ENCODE measurements around the gene LHFPL5. TPM values are rescaled to one million over a fixed set of nuclear protein-coding genes. Genes with fewer than 3 reads are reported as not detected.

LHFPL5 gene
- total RNA-seq, 1 donor from 2014 or later = not detected

GRCh38 chr6:35839019-35839418 lies 33.9 kb downstream of the LHFPL5 start:
- TF ChIP-seq CTCF (IDR thresholded peaks at IDR 0.05) = no peak
- Histone ChIP-seq H3K9me3 (no peaks in the 10 kb centered on the region), H3K4me3 (no peak overlapping the region), H3K27ac (no peak overlapping the region), H3K27me3 (no peaks in the 10 kb centered on the region), H3K4me1 (no peaks in the 10 kb centered on the region), H3K36me3 (peaks cover 32% of the 10 kb centered on the region)
- intact Hi-C loops (cut with DNase I) = no loop called here
- no peak for ATAC-seq
- DNase-seq = no peak

- Histone ChIP-seq H3K4me1 (no peaks in the 10 kb centered on the region), H3K4me3 (no peak overlapping the region), H3K27me3 (no peaks in the 10 kb centered on the region), H3K9me3 (no peaks in the 10 kb centered on the region), H3K36me3 (peaks cover 27% of the 10 kb centered on the region), H3K27ac (no peak overlapping the region)
- no peak for TF ChIP-seq CTCF (IDR thresholded peaks at IDR 0.05)
- ATAC-seq (no peak), DNase-seq (no peak)
- intact Hi-C loops (cut with DNase I) = no loop called here
Observed at GRCh38 chr6:35842381-35842780, 37.2 kb downstream of the LHFPL5 start.

DNA sequence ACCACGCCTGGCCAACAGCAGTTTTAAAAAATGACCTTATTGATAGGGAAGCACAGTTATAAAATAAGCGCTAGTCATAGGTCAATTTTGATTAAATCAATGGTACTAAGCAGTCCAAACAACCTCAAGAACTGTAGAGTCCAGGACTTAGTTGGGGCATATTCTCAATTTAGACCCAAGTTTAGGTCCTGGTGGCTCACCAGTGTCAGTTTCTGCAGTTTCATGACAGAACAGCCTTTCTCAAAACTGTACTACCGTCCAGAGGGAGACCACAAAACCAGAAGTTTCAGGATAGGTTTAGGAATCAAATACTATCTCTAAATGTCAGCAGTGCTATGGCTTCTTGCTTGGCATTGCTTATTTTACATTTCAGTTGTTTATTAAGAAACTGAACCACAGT lies 39.1 kb downstream of the LHFPL5 start:
- H3K4me1 ChIP-seq = no peaks in the 10 kb centered on the region
- DNase-seq (no peak), ATAC-seq (no peak)
- peaks cover 17% of the 10 kb centered on the region for H3K36me3 ChIP-seq
- H3K9me3 ChIP-seq = peaks cover 5% of the 10 kb centered on the region
- H3K27me3 ChIP-seq = no peaks in the 10 kb centered on the region
- H3K4me3 ChIP-seq = no peak overlapping the region
- intact Hi-C loops (cut with DNase I) = no loop called here
- no peak for TF ChIP-seq CTCF (IDR thresholded peaks at IDR 0.05)
- no peak overlapping the region for H3K27ac ChIP-seq

DNA sequence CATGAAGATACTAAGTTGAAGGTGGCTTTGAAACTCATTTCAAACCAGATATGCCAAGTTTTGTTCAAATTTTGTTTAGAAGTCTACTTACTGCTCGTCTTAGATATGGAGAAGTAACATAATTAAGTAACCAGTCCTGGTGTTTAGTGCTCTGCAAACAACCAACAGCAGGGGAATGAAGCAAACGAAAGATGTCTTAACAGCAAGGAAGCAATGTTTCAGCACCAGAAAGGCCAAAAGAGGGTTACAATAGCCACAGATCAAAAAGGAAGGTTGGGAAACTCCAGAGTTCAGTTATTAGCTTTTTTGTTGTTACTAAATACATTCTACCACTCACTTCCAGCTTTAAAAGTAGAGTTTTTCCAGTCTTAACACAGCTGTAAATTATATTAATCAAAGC lies 45.1 kb downstream of the LHFPL5 start:
- intact Hi-C loops (cut with DNase I) = no loop called here
- no peaks in the 10 kb centered on the region for H3K4me1 ChIP-seq
- H3K36me3 ChIP-seq = peaks cover 12% of the 10 kb centered on the region
- ATAC-seq (peak; percentile 50), DNase-seq (no peak)
- no peak for TF ChIP-seq CTCF (IDR thresholded peaks at IDR 0.05)
- no peak overlapping the region for H3K4me3 ChIP-seq
- H3K27ac ChIP-seq = no peak overlapping the region
- peaks cover 5% of the 10 kb centered on the region for H3K9me3 ChIP-seq
- no peaks in the 10 kb centered on the region for H3K27me3 ChIP-seq

DNA sequence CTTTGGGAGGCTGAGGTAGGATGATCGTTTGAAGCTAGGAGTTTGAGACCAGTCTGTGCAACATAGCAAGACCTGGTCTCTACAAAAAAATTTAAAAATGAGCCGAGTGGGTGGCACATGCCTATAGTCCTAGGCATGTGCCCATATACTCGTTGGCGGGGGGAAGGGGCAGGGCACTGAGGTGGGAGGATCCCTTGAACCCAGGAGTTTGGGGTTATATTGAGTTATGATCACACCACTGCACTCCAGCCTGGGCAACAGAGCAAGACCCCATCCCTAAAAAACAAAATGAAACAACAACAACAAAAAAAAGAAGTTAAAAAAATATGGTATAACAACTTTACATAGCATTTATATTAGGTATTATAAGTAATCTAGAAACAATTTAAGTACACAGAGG lies 47.8 kb downstream of the LHFPL5 start:
- intact Hi-C loops (cut with DNase I) = no loop called here
- ATAC-seq (no peak), DNase-seq (no peak)
- peaks cover 5% of the 10 kb centered on the region for H3K9me3 ChIP-seq
- no peaks in the 10 kb centered on the region for H3K4me1 ChIP-seq
- no peak for TF ChIP-seq CTCF (IDR thresholded peaks at IDR 0.05)
- peaks cover 36% of the 10 kb centered on the region for H3K36me3 ChIP-seq
- H3K27me3 ChIP-seq = no peaks in the 10 kb centered on the region
- H3K27ac ChIP-seq = no peak overlapping the region
- no peak overlapping the region for H3K4me3 ChIP-seq

- TF ChIP-seq CTCF (IDR thresholded peaks at IDR 0.05) = no peak
- Histone ChIP-seq H3K36me3 (peaks cover 40% of the 10 kb centered on the region), H3K27ac (no peak overlapping the region), H3K4me3 (no peak overlapping the region), H3K9me3 (no peaks in the 10 kb centered on the region), H3K4me1 (no peaks in the 10 kb centered on the region), H3K27me3 (no peaks in the 10 kb centered on the region)
- no peak for DNase-seq
- intact Hi-C loops (cut with DNase I) = no loop called here
- no peak for ATAC-seq
Observed at GRCh38 chr6:35856250-35856649, 51.1 kb downstream of the LHFPL5 start.

Data from upper lobe of right lung (tissue), 1 donor.